Body of pancreas (tissue), 4 donors: ENCODE measurements around the gene COMMD1. TPM values are rescaled to one million over a fixed set of nuclear protein-coding genes. Genes with fewer than 3 reads are reported as not detected.
A peak's percentile ranks its signal among the peaks of the same experiment; 100 is the strongest.

Source experiments
- ATAC-seq: fragments of 150-250 bp; one replicate; pipeline ENCODE4 v1.9.1; 2016
- DNase-seq, 4 donors: peaks; one replicate each; pipeline ENCODE4 v3.0.0-alpha.2; 2019
- H3K27ac ChIP-seq, 4 donors: fragments of 200-600 bp; sonication (generic); 1 replicate in 3 of 4; 2 replicates in 1 of 4; pipeline versions ENCODE4 v1.5.1 to v1.6.1; 2016 to 2019; ENCODE audit warnings: mild to moderate bottlenecking in 1 of 4, mixed read lengths in 1 of 4, moderate library complexity in 1 of 4
- H3K27me3 ChIP-seq, 2 donors: fragments of 200-600 bp; sonication (generic); one replicate each; pipeline ENCODE4 v1.6.0; 2016; ENCODE audit warnings: mild to moderate bottlenecking in 1 of 2
- H3K36me3 ChIP-seq, 2 donors: fragments of 200-600 bp; sonication (generic); replicated peaks in 1 of 2; 2 replicates each; pipeline ENCODE4 v1.5.1; 2016; ENCODE audit warnings: low read depth in 2 of 2; ENCODE audit not compliant: insufficient read depth in 1 of 2
- H3K4me1 ChIP-seq: fragments of 200-600 bp; sonication (generic); one replicate; pipeline ENCODE4 v1.6.0; 2016
- H3K4me3 ChIP-seq, 2 donors: fragments of 200-600 bp; sonication (generic); 1 replicate in 1 of 2; 2 replicates in 1 of 2; pipeline ENCODE4 v1.5.1; 2016 to 2019
- H3K9me3 ChIP-seq, 3 donors: fragments of 200-600 bp; sonication (generic); 1 replicate in 2 of 3; 2 replicates in 1 of 3; pipeline ENCODE4 v1.5.1; 2016
- POLR2A ChIP-seq, 3 donors: fragments of 450-650 bp; IDR thresholded peaks; one replicate each; pipeline ENCODE4 v1.6.1; 2016; ENCODE audit warnings: antibody characterized with exemption in 3 of 3, mild to moderate bottlenecking in 2 of 3
- WGBS, 2 donors: methylation state at CpG; one replicate each; pipeline ENCODE4 v1.1.5; 2017; 5-methylcytosine and 5-hydroxymethylcytosine counted together
- intact Hi-C: fragments of 100-400 bp; cut with DNase I; formaldehyde crosslinking; loops from one replicate; pipeline ENCODE4 v1.15.1; 2023
- total RNA-seq, 2 donors: library from RNA; depleted of rRNA; stranded (reverse); fragments of >200 nt; gene quantifications; one replicate each; pipeline ENCODE4 v1.1.0, GENCODE V29; 2016
- TF ChIP-seq, protein P1 (sequence below), 7 experiments: fragments of 450-650 bp in 4 of 7; fragments of 200-600 bp in 3 of 7; sonication (generic) in 3 of 7; IDR thresholded peaks; one replicate each; pipeline ENCODE4 v1.5.1; 2016 to 2019; ENCODE audit warnings: antibody characterized with exemption in 7 of 7

Gene COMMD1
- total RNA-seq, 2 donors from 2014 or later, result 19.1 to 37.9 TPM

DNA sequence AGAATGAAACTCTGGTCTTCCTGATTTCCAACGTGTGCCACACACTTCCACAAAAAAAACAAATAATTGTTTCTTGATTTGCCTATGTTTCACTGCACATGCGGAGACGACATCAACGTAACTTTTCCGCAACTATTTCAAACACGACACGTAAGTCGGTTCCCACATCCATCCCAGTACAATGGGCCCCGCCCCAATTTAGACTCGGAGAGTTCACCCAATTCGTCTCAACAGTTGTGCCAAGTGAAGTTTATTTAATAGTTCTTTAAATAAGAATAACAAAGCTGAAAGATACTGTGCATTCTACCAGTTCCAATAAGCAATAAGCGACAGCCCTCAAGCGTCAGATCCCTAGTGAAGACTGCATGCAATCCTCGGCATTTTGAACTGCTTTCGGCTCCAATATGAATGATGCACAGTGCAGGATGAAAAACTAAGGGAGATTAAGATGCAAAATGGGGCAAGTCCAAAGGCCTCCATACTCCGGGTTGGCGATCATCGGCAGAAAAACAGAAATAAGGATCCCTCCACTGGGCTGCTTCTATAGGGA, 17.7 kb upstream of the COMMD1 start:
- intact Hi-C loops, result no loop called here
- peaks cover 0 to 10% of the 10 kb centered on the region in 2 donors for H3K36me3 ChIP-seq
- DNase-seq (peak in 1 of 4 donors; percentile 6), ATAC-seq (no peak)
- H3K27me3 ChIP-seq, result no peaks in the 10 kb centered on the region
- peak overlapping the region; percentile 86 to 97 (median 96) for H3K27ac ChIP-seq
- 0% methylated on average over 18 of the region's 18 CpGs for WGBS, 2 donors
- TF ChIP-seq, protein P1, sequence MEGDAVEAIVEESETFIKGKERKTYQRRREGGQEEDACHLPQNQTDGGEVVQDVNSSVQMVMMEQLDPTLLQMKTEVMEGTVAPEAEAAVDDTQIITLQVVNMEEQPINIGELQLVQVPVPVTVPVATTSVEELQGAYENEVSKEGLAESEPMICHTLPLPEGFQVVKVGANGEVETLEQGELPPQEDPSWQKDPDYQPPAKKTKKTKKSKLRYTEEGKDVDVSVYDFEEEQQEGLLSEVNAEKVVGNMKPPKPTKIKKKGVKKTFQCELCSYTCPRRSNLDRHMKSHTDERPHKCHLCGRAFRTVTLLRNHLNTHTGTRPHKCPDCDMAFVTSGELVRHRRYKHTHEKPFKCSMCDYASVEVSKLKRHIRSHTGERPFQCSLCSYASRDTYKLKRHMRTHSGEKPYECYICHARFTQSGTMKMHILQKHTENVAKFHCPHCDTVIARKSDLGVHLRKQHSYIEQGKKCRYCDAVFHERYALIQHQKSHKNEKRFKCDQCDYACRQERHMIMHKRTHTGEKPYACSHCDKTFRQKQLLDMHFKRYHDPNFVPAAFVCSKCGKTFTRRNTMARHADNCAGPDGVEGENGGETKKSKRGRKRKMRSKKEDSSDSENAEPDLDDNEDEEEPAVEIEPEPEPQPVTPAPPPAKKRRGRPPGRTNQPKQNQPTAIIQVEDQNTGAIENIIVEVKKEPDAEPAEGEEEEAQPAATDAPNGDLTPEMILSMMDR (IDR thresholded peaks at IDR 0.05), result no peak
- TF ChIP-seq POLR2A (IDR thresholded peaks at IDR 0.05), result no peak
- peaks cover 26% of the 10 kb centered on the region for H3K4me1 ChIP-seq
- H3K9me3 ChIP-seq, result no peaks in the 10 kb centered on the region
- H3K4me3 ChIP-seq, result peak overlapping the region; percentile 47 to 89

DNA sequence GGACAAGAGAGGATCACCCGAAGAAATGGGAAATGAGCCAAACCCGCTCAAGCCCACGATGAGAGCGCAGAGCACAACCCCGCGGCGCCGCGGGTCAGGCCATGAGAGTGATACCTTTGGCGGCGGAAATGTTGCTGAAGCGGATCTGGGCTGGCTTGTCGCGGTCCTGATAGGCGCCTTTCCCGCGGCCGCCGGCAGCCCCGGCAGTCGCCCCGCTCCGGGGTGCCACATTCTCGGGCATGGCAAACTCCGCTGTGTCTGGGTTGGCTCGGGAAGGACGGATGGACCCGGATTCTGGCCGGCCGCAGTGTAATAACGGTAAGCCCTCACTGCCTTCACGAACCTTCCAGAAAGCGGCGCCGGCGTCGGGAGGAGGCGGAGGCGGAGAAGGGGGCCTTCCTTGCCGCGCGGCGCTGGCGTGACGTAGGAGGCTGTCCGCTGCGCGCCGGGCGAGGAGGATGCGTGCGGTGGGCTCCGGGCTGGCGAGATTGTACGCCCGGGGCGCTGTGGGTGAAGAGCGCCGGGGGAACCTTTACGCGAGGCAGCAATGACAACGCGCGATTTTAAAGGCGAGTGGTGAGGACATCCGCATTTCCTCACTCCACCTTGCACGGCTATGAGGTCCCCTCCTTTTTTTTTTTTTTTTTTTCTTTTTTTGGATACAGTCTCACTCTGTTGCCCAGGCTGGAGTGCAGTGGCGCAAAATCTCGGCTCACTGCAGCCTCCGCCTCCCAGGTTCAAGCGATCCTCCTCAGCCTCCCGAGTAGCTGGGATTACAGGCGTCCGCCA, 17.0 kb upstream of the COMMD1 start, which contains the start of gene CCT4:
CCT4 (minus strand) TSS at position 390 of the 789 bp plus-strand sequence; CDS start at position 241, 149 bp downstream.
- ATAC-seq (peak; percentile 96), DNase-seq (peak; percentile 88 to 91 (median 89))
- Histone ChIP-seq H3K36me3 (peaks cover 0 to 8% of the 10 kb centered on the region in 2 donors), H3K4me3 (peak within 1 kb of the TSS; percentile 47 to 89), H3K9me3 (no peaks in the 10 kb centered on the region), H3K27me3 (no peaks in the 10 kb centered on the region), H3K27ac (peak within 1 kb of the TSS; percentile 86 to 97 (median 96)), H3K4me1 (peaks cover 26% of the 10 kb centered on the region)
- intact Hi-C loops, result no loop called here
- TF ChIP-seq, protein P1 (IDR thresholded peaks at IDR 0.05), result peak in 2 of 7 experiments; percentile 16 to 19
- peak; percentile 41 to 91 (median 86) for TF ChIP-seq POLR2A (IDR thresholded peaks at IDR 0.05)
- WGBS, 2 donors, result 0 to 1% methylated on average over 52 to 74 of the region's 74 CpGs

DNA sequence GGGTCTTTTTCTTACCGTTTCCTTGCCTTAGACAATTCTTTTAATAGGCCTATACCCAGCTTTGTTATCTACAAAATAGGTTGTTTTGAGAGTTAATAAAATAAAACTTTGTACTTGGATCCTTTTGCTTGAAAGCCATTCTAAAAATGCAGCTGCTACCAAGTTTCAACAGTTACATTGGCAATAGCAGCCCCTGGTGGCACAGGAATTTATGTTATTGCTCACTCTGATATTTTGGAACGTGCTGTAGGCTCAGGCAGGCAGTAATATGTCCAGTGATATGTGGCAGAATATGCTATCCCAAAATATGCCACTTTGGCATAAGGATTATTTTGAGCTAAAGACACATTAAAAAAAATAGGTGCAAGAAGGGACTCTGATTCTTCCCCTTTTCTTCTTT, 6.7 kb upstream of the COMMD1 start:
- no peaks in the 10 kb centered on the region for H3K36me3 ChIP-seq
- DNase-seq (peak in 2 of 4 donors; percentile 26 to 48), ATAC-seq (no peak)
- TF ChIP-seq, protein P1 (IDR thresholded peaks at IDR 0.05), result peak in 5 of 7 experiments; percentile 16 to 64 (median 50)
- no peak for TF ChIP-seq POLR2A (IDR thresholded peaks at IDR 0.05)
- intact Hi-C loops, result no loop called here
- no peaks in the 10 kb centered on the region for H3K9me3 ChIP-seq
- H3K27ac ChIP-seq, result no peak overlapping the region
- H3K4me3 ChIP-seq, result no peak overlapping the region
- 12 to 24% methylated on average over 2 of the region's 2 CpGs for WGBS, 2 donors
- no peaks in the 10 kb centered on the region for H3K4me1 ChIP-seq
- H3K27me3 ChIP-seq, result no peaks in the 10 kb centered on the region

DNA sequence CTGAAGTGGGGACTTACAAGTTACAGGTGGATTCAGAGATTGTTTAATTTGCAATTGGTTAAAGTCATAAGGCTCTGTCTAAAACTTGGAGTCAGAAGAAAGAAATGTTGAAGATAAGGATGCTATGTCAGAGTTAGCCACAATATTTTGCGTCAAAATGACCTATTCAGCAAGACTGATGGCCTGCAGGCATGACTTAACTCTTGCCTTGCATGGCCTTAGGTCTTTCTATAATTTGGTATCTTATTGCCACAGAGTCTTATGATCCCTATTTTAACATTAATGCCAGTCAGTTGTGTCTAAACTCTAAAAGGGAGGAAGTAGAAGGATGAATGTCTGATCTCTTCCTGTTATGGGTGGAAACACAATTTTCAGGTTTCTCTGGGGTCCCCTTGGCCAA, 5.2 kb upstream of the COMMD1 start:
- H3K4me1 ChIP-seq, result no peaks in the 10 kb centered on the region
- no peak for TF ChIP-seq POLR2A (IDR thresholded peaks at IDR 0.05)
- TF ChIP-seq, protein P1 (IDR thresholded peaks at IDR 0.05), result no peak
- no peaks in the 10 kb centered on the region for H3K27me3 ChIP-seq
- WGBS, 2 donors, result 31 to 50% methylated on average over 1 of the region's 1 CpG
- DNase-seq (no peak), ATAC-seq (no peak)
- no peaks in the 10 kb centered on the region for H3K9me3 ChIP-seq
- no peak overlapping the region for H3K4me3 ChIP-seq
- no peak overlapping the region for H3K27ac ChIP-seq
- H3K36me3 ChIP-seq, result no peaks in the 10 kb centered on the region
- intact Hi-C loops, result no loop called here
